ENCODE measurements around the gene RERE. TPM values are rescaled to one million over a fixed set of nuclear protein-coding genes. Genes with fewer than 3 reads are reported as not detected.
"Not testable (repeated sequence)": the region's sequence is repeated elsewhere in the genome, so short reads cannot be mapped to it uniquely, and the experiment has no call there.

Gene RERE
- total and polyA plus RNA-seq, 2 experiments from 2014 or later, result 39.8 to 62.8 TPM

GRCh38 chr1:8506456-8506855 is 311.0 kb downstream of the RERE start:
- no peak for DNase-seq (ENCODE audit: low spot score)
- 97% methylated on average over 1 of the region's 1 CpG for WGBS (ENCODE audit: low lambda C conversion rate, missing lambda C conversion rate)
- Histone ChIP-seq H2AFZ (no peak overlapping the region), H3K4me3 (no peak overlapping the region), H3K36me3 (replicated peaks; ENCODE audit: insufficient read depth, low read depth) (no peaks in the 10 kb centered on the region), H4K20me1 (ENCODE audit: insufficient read depth, poor library complexity, severe bottlenecking) (no peaks in the 10 kb centered on the region), H3K27ac (no peak overlapping the region), H3K79me2 (peaks cover 33% of the 10 kb centered on the region), H3K9me2 (replicated peaks; ENCODE audit: insufficient read depth) (no peaks in the 10 kb centered on the region), H3K4me2 (no peak overlapping the region), H3K27me3 (no peaks in the 10 kb centered on the region), H3K9me3 (ENCODE audit: low read depth) (no peaks in the 10 kb centered on the region), H3K4me1 (ENCODE audit: insufficient read depth) (peaks cover 3% of the 10 kb centered on the region)
- TF ChIP-seq CTCF (IDR thresholded peaks at IDR 0.05; ENCODE audit: poor library complexity) (no peak), EZH2 (IDR thresholded peaks at IDR 0.05; ENCODE audit: borderline replicate concordance) (no peak), EZH2phosphoT487 (IDR thresholded peaks at IDR 0.05; ENCODE audit: low read depth, severe bottlenecking, unreplicated experiment) (no peak)

GRCh38 chr1:8503842-8504241 is 313.6 kb downstream of the RERE start:
- TF ChIP-seq EZH2 (IDR thresholded peaks at IDR 0.05; ENCODE audit: borderline replicate concordance) (no peak), CTCF (IDR thresholded peaks at IDR 0.05; ENCODE audit: poor library complexity) (no peak), EZH2phosphoT487 (IDR thresholded peaks at IDR 0.05; ENCODE audit: low read depth, severe bottlenecking, unreplicated experiment) (no peak)
- Histone ChIP-seq H3K27me3 (no peaks in the 10 kb centered on the region), H3K27ac (no peak overlapping the region), H3K9me3 (ENCODE audit: low read depth) (no peaks in the 10 kb centered on the region), H2AFZ (no peak overlapping the region), H3K36me3 (replicated peaks; ENCODE audit: insufficient read depth, low read depth) (no peaks in the 10 kb centered on the region), H3K9me2 (replicated peaks; ENCODE audit: insufficient read depth) (no peaks in the 10 kb centered on the region), H4K20me1 (ENCODE audit: insufficient read depth, poor library complexity, severe bottlenecking) (no peaks in the 10 kb centered on the region), H3K79me2 (peaks cover 17% of the 10 kb centered on the region), H3K4me3 (no peak overlapping the region), H3K4me2 (no peak overlapping the region), H3K4me1 (ENCODE audit: insufficient read depth) (peaks cover 3% of the 10 kb centered on the region)
- no peak for DNase-seq (ENCODE audit: low spot score)
- WGBS (ENCODE audit: low lambda C conversion rate, missing lambda C conversion rate), result 85% methylated on average over 2 of the region's 2 CpGs

GRCh38 chr1:8502949-8503348 is 314.5 kb downstream of the RERE start:
- not testable (repeated sequence) for H3K27me3 ChIP-seq; H4K20me1 ChIP-seq (ENCODE audit: insufficient read depth, poor library complexity, severe bottlenecking); H3K9me2 ChIP-seq (replicated peaks; ENCODE audit: insufficient read depth); H3K4me1 ChIP-seq (ENCODE audit: insufficient read depth); H3K4me3 ChIP-seq; DNase-seq (ENCODE audit: low spot score); H2AFZ ChIP-seq; H3K4me2 ChIP-seq; H3K79me2 ChIP-seq; H3K9me3 ChIP-seq (ENCODE audit: low read depth); H3K36me3 ChIP-seq (replicated peaks; ENCODE audit: insufficient read depth, low read depth); H3K27ac ChIP-seq
- WGBS (ENCODE audit: low lambda C conversion rate, missing lambda C conversion rate), result 82% methylated on average over 4 of the region's 4 CpGs

- TF ChIP-seq EZH2phosphoT487 (IDR thresholded peaks at IDR 0.05; ENCODE audit: low read depth, severe bottlenecking, unreplicated experiment) (no peak), CTCF (IDR thresholded peaks at IDR 0.05; ENCODE audit: poor library complexity) (no peak), EZH2 (IDR thresholded peaks at IDR 0.05; ENCODE audit: borderline replicate concordance) (no peak)
- H2AFZ ChIP-seq, result no peak overlapping the region
- peaks cover 16% of the 10 kb centered on the region for H3K79me2 ChIP-seq
- H3K27me3 ChIP-seq, result no peaks in the 10 kb centered on the region
- no peaks in the 10 kb centered on the region for H3K9me3 ChIP-seq (ENCODE audit: low read depth)
- H3K9me2 ChIP-seq (replicated peaks; ENCODE audit: insufficient read depth), result no peaks in the 10 kb centered on the region
- no peak overlapping the region for H3K4me3 ChIP-seq
- H3K27ac ChIP-seq, result peak overlapping the region; percentile 39
- no peaks in the 10 kb centered on the region for H3K4me1 ChIP-seq (ENCODE audit: insufficient read depth)
- 83% methylated on average over 3 of the region's 3 CpGs for WGBS (ENCODE audit: low lambda C conversion rate, missing lambda C conversion rate)
- no peak for DNase-seq (ENCODE audit: low spot score)
- no peak overlapping the region for H3K4me2 ChIP-seq
- no peaks in the 10 kb centered on the region for H3K36me3 ChIP-seq (replicated peaks; ENCODE audit: insufficient read depth, low read depth)
- no peaks in the 10 kb centered on the region for H4K20me1 ChIP-seq (ENCODE audit: insufficient read depth, poor library complexity, severe bottlenecking)
These were observed 320.1 kb downstream of the RERE start for GRCh38 chr1:8497210-8497819.

All from hepatocyte (in vitro differentiated cells).